ENCODE measurements around the gene OSBPL8.

- TF ChIP-seq POU2F2 (IDR thresholded peaks at IDR 0.05; ENCODE audit: borderline replicate concordance, low read depth, low read length), result no peak
- TF ChIP-seq CTCF (IDR thresholded peaks at IDR 0.05 in 2 of 3, conservative IDR thresholded peaks at IDR 0.05 in 1 of 3; ENCODE audit: control insufficient read depth in 2 of 3, extremely low read depth in 1 of 3, insufficient read depth in 1 of 3, low read depth in 3 of 3, low read length in 3 of 3), result no peak
- TF ChIP-seq CEBPZ (IDR thresholded peaks at IDR 0.05; ENCODE audit: low read depth, low read length), result no peak
- TF ChIP-seq PRDM15 (CRISPR knock-in tag; IDR thresholded peaks at IDR 0.05), result no peak
- TF ChIP-seq RAD21 (IDR thresholded peaks at IDR 0.05; ENCODE audit: insufficient read depth, low read depth, low read length), result no peak
- TF ChIP-seq ESRRA (IDR thresholded peaks at IDR 0.05; ENCODE audit: low read length), result no peak
- no peak for TF ChIP-seq TAF1 (IDR thresholded peaks at IDR 0.05; ENCODE audit: borderline replicate concordance, low read depth, low read length)
- no peak for TF ChIP-seq IRF5 (IDR thresholded peaks at IDR 0.05; ENCODE audit: borderline replicate concordance)
- TF ChIP-seq POLR2A (IDR thresholded peaks at IDR 0.05; ENCODE audit: low read depth, low read length), result no peak
- no peak for TF ChIP-seq NFYA (IDR thresholded peaks at IDR 0.05; ENCODE audit: borderline replicate concordance, low read depth, low read length)
- no peak for TF ChIP-seq BCL11A (IDR thresholded peaks at IDR 0.05; ENCODE audit: low read depth, low read length)
Measured at GRCh38 chr12:76346236-76346635, 213.3 kb downstream of the OSBPL8 start.

All from GM12878 (cell line).